ENCODE results near the gene AMN.
A peak's percentile ranks its signal among the peaks of the same experiment; 100 is the strongest.

AMN gene

DNA sequence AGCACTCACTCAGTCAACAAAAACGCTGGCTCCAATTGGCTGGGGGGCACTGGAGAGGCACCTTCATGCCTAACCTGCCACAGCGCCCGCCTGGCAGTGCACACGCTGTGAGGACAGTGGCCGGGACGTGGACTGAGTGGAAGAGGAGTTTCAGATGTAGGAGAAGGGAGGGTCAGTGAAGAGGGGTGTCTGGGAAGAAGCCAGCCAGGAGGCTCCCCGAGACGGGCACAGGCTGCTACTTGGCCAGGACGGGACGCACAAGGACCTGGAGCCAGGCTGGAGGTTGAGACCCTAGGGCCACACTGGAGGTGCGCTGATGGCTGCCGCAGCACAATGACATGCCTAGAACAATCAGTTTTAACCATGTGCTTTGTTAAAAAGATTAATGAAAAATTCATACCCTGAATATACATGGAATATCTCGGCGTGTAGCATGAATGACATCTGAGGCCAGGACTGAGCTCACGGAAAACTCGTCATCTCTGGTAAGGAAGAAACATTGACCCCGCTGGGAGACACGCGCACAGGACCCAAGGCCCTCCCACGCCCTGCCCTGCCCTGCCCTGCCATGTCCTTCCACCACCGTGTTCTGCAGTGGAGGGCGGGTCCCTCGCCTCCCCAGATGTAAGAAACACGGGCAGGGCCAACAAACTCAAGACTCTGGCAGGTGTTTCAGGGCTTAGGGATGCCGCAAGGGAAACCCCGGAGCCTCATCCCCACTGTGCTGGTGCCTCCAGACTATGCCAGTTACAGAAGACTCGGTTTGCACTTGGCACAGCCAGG lies 25.0 kb downstream of the AMN start:
- DNase-seq, result no peak

DNA sequence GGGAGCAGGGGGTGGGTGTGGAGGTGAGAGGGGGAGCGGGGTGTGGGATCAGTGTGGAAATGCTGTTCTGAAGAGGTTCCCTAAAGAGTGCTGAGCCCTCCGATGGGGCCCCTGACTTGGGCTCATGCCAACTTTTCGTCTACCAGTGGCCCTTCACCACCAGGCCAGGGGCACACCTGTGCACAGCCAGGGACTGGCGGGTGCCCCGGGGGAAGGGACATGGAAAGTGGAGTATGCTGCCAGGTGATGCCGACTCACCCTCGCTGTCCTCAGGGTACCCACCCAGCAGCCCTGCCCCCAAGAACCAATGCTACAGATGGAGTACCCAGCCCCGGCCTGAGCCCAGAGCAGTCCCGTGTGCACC lies 26.2 kb downstream of the AMN start:
- no peak for DNase-seq

DNA sequence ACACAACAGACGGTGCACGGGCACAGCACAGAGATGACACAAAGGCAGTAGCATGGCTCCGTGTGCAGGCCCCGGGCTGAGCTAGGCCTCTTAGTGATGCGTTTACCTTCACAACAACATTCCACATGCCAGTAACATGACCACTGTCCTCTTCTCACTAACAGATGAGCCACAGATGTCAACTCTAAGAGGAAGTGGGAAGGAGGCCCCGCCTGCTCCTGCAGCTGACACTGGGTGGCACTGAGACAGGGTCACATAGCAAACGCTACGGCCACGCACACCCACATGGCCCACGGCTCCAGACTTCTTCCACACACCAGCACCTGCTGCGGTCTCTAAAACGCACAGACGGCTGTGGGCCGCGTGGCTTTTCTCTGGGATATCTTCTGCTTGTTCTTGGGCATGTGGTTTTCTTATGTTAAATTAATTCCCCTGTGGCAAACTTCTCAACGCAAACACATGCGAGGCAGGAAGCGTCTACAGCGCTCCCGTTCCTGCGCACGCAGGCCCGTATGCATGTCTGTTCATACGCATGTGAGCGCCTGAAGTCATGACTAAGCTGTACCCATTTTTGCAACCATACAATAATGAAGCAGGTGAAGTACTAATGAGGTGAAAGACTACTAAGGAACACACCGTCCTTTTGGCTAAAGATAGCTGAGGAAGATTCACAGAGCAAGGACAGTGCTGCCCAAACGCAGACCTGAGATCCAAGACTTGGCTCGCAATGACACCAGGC lies 26.8 kb downstream of the AMN start:
- DNase-seq, result peak; percentile 47

DNA sequence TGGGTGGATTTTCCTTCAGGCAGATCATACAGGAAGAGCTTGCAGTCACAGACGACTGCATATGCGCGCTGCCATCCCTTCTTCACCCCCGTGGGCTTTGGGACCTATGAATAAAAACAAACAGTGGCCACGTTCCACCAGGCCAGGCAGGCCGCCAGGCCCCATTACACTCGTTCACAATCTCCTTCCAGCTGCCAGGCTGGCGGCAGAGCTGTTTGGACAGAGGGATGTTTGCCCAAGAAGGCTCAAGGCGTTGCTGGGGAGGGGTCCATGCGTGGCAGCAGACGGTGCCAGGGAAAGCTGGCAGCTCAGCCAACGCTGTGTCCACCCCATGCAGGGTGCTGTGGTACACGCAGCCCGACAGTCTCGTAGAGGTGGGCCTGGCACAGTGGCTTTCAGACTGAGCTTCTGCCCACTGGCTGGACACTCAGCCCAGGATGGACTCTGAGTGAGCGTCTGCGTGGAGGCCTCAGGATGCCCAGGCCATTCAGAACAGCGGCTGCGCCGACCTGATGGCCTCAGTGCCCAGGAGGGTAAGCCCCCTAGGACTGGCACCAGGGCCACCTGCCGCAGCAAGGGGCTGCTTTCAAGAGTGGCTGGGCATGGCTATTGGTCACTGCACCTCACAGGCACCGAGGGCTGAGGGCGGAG lies 27.5 kb downstream of the AMN start:
- no peak for DNase-seq

DNA sequence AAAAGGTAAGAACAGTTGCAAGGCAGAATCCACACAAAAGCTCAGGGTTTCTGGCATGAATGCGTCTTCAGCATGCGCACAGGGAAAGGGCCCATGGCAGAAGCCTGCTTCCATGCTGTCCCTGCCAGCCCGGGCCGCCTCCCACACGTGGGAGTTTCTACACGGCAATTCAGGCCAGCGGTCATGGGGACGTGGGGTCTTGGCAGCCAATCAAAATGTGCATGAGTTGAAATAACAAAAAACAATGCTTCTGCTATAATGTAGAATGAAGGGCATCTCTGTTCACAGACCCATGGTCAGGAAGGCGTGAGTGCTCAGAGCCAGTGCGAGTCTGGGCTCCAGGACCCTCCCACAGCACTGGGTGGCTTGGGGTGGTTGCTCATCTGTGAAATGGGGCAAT lies 28.6 kb downstream of the AMN start:
- no peak for DNase-seq

DNA sequence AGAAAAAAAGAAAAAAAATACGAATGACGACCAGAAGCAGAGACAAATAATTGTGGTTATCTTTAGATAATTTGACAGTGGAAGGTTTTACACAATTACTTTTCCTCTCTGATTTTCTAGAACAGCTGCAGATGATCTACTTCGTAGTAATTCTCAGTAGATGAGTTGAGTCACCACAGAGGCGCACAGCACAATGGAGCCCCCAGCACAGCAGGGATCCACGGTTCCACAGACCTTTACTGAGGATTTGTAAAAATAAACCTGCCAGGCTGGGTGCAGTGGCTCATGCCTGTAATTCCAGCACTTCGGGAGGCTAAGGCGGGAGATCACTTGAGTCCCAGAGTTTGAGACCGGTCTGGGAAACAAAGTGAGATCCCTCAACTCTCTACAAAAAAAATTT lies 29.3 kb downstream of the AMN start:
- DNase-seq, result no peak

DNA sequence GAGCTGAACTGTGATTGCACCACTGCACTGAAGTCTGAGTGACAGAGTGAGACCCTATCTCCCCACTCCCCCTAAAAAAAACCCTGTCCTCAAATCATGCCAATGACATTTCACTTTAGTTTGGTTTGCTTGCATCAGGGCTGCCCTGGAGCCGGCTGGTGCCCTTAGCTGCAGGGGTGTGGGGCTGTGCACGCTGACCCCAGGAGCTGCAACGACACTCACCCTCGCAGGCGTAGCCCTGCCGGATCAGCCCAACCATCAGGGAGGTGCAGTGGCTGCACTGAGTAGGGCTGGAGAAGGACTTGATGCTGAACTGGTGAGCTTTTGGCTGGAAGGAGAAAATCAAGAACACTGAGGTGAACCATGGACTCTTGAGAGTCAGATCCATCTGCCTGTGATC lies 29.8 kb downstream of the AMN start:
- no peak for DNase-seq

DNA sequence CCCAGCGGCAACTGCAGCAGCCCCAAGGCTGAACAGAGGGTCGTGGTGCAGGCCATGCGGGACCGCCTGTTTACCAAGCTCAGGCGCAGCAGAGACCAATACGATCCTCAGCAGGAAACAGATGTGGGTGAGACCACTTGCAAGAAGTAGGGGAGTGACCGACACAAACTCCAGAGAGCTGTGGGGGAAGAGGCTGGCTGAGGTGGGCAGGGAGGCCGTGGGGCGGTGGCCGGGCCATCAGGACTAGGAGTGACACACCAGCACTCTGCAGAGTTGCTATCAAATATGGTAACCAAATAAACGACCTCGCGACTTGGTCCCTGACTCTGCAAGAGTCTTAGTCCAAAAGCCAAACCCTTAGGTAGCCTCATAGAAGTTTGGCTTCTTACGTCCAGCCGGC lies 30.6 kb downstream of the AMN start:
- DNase-seq, result no peak

DNA sequence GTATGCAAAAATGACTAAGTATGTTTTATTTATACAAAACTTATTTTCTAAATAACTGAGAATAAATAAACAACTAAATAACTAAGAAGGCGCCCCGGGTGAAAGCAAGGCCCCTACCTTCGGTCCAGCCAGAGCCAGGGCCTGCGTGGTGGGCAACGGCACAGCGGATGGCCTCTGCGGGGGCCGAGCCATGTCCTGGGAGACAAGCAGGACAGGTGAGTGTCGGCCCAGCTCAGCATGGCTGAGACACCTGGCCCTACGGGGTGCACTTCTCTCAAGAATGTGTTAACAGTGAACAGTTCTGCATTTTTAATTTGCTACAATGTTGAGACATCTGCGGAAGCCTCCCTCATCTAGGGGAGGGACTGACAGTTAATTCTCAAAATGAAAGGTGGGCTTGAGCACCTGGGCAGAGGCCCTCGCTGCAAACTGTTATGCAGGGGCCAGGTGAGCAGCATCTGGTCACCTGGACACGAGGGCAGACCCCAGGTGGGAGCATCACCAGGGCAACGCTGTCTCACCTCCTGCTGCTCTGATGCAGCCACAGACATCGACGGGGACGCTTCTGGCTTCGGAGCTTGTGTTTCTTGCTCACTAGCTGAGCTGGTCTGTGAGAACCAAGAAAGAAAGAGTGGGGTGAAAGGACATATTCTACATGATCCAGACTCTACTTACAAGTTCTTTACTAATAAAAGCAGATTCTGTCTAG lies 31.8 kb downstream of the AMN start:
- DNase-seq, result no peak

DNA sequence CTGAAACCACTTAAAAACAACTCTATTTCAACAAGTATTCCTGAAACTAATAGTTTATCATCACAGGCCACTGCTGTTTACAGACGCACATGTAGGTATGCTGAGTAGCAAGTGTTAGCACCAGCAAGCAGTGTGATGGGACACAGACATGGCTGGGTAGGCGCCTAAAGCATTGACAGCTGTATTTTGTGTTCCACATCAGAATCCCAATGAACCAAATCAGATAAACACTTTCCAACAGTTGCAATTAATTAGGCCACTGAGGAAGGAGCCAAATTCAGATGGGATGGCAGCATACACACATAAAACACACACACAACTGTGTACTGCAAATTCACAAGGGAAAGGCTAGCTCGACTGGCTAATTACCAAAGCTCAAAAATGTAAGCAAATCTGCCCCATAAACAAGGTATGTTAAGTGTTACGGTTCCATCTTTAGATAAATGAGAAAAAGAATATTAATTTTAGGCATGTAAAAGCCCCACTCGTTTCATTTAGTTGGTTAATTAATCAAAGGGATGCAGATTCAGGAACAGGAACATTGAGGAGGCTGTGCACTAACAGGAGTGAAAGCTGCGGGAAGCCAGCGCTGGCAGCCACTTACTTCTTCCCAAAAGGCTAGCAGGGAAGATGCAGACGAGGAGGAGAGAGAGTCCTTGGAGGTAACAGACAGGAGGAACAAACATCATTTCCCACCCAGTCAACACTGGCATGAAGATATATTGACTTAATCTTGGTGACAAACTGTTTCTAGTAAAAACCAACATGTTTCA lies 33.4 kb downstream of the AMN start:
- DNase-seq, result no peak

DNA sequence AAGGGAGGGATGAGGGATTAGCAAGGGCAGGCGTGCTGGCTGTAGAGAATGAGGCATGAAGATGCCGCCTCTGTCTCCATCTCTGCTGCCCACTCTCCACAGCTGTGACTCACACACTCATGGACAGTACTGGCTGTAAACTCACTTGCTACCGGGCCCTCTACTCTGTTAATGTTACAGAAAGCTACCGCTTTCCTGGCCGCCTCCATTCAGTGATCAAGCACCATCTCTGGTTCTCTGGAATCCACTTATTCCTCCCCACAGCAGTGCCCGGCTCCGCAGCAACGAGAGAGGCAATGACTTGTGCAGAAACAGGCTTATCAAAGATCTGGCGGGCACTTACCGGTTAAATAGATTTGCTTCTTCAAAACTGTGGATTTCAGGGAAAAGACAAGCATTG lies 34.8 kb downstream of the AMN start:
- no peak for DNase-seq

DNA sequence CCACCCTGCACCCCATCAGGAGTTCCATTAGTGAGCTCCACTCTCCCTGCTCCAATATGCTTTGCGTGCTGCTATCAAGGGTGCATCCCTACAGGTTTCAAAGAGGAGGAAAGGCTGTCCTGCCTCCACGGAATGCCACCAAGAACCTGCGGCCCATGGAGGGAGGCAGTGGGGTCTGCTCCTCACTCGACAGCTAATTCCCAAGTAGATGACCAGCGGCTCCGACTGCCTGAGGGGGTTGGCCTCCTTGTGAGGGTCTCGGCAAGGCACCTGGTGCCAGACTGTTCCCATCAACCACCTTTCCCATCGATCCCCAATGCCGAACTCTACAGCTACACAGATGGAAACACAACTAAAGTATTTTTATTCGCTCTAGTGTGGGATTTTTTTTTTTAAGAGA lies 36.0 kb downstream of the AMN start:
- no peak for DNase-seq

DNA sequence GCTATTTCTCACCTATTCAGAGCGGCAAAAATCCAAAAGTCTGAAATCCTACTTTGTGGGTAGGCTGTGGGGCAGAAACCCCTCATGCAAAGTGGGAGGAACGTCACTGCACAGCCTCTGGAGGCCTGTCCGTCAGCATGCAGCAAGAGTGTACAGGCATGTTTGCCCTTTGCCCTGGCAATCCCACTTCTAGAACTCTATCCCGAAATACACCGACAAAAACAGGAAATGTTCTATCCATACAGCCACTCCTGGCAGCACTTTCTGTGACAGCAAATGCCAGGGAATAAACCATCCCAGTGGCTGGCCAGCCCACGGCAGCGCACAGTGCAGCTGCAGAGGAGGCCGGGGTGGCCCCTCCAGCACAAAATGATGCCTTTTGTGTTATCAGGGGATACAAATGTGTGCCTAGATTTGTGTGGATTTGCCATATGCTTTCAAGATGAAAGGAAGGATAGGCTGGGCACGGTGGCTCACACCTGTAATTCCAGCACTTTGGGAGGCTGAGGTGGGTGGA lies 39.7 kb downstream of the AMN start:
- DNase-seq, result no peak

DNA sequence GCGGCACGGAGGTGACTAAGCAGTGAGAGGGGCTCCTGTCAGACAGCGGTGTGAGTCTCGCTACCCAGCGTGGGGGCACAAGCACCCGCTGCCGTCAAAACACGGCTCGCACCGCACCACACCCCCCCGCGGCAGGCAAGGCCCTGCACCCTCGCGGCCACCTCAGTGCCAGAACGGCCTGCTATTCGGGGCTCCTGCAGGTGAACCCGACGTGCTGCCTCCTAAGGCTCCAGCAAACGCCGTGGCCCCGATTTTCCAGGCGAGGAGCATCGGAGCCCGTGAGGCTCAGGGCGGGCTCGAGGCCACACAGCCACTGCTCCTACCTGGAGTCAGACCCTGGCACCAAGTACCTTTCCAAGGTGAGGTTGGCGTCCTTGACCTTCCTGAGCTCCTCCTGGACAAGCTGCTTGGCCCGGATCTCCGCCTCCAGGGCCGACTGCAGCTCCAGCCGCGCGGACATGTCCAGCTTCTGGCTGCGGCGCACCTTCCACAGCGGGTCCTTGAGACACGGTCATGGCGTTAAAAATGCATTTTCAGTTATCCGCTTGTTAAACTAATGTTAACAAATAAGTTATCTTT lies 41.8 kb downstream of the AMN start:
- no peak for DNase-seq

DNA sequence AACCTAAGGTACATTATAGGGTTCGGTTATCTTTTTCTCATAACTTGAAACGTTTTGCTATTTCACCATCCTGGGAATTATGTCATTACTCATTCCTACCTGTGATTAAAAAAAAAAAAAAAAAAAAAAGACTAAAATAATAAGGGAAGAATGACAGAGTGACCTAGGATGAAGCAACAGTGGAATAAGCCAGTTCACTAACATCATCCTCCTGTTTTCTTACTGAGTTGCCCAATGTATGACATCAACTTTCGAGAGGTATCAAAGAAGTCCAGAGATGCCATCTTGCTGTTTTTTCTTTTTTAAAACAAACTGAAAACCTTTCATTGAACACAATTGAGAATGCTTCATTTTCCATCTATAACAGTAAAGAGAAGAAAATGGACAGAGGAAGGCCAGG lies 42.8 kb downstream of the AMN start:
- no peak for DNase-seq

DNA sequence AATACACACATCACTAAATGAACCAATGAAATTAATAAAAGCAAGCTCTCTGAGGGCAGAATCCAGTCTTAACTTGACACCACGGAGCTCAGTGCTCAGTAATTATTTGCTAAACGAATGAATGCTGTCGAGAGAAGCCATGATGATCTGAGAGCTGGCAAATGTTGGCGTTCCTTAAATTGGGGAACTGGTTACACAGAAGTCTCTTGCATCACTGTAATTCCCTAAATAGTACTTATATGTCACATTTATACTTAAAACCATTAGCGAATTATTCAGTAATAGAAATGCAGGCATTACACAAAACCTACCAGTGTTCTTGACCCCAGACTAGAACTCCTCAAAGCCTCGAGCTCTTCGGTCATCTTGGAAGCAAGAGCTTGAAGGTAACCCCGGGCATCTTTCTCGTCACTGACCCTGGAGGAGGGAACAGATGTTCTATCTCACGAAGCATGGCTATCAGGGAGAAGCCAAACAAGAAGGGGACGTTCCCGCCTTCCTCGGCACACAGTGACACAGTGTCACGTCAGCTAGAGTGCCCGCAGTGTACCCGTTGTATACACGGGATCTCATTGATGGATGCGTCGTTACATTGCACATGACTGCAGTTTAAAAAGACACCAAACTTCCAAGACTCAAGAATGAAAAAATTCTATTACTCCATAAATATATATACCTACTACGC lies 43.6 kb downstream of the AMN start:
- DNase-seq, result peak in 1 of 2 experiments; percentile 1

DNA sequence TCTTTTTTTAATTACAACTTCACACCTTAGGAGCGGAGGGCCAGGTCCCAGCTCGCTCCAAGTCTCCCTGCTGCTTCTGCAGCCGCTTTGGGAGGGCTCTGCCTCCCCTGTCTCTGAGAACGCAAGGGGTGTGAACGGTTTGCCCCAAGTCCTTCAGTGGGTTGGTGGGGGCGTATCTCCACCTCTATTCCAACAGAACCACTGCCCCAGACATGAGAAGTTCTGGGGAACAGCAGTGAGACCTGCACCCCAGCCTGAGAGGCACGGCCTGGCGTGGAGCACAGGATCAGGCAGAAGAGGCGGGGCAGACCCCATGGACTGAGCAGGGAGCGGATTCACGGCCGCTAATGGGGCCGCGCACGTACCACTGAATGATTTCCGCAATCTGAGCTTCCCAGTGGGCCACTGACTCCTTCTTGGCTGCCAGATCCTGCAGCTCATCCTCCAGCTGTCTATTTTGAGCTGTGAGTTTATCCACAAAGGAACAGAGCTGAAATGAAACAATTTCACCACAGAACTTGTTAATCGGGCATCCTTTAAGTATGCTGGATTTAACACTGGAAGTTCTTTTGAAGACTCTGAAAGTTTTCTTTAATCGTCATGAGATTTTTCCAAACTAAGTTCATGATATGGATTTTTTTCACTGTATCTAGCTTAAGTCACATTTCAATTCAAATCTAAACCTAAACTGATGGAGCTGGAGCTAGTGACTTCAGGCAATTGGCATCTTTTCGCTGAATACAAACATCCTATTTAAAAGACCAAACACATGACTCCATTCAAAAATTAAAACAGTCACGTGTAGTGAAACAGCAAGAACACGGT lies 44.4 kb downstream of the AMN start:
- DNase-seq, result no peak

DNA sequence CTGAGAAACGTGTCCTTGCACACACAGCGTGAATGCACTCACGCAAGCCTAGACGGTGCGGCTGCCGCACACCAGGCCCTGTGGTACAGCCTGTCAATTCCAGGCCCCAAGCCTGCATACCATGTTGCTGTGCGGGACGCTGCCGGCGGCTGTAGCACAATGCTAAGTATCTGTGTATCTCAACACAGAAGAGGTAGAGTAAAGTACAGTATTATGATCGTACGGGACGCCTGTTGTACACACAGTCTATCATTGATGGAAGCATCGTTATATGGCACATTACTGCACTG lies 45.0 kb downstream of the AMN start:
- no peak for DNase-seq

DNA sequence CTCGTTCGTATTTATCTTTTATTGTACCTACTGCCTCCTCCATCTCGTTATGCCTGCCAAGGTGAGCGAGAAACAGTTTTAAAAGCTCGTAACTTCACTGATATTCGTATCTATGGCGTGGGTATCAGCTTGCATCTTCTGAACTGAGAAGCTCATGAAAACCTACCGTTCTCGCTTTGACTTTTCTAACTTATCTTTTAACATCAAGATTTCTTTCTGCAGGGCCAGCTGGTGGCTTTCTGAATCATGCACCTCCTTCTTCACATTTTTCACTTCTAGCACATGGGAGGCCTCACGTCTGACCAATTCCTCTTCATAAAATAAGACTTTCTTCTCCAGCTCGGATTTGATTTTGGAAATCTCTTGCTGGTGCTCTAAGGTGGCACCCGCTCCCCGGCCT lies 45.8 kb downstream of the AMN start:
- no peak for DNase-seq

DNA sequence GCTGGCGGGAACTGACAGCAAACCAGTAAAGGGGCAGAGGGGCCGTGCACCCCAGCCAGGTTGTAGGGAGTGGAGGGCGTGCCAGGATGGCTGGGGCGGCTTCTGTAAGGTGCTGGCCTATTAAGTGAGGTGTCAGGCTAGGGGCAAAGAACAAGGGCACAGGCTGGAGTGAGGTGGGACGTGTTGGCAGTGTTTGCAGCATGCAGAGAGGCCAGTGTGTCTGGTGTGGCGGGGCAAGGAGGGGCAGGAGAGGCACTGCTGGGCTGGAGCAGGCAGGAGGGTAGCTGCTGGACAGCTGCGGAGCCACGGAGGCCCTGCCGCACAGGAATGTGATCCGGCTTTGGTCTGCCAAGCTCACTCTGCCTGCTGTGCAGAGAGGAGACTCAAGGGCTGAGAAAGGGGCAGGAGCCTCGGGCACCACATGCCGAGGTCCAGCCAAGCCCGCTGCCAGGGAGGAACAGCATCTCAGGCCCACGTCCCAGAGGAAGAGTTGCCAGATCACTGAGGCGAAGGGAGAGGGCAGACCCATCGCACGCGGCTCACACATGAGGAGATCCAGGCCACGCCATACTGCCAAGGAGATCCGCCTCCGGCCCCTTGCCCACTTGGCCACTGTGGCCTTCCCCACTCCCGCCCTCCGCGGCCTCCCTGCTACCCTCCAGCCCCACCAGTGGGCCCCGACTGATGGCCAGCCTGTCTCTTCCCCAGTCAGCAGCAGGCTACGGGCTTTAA lies 46.8 kb downstream of the AMN start:
- no peak for DNase-seq

Measured in AML-193 (cell line).